Panc1 (cell line): ENCODE measurements around the gene DYRK1A. TPM values are rescaled to one million over a fixed set of nuclear protein-coding genes. Genes with fewer than 3 reads are reported as not detected.

Source experiments
- ATAC-seq: fragments of 200-7000 bp; cut with Tn5 transposase; 2 replicates; pipeline ENCODE4 v1.9.1; 2020; ENCODE audit warnings: mild to moderate bottlenecking, moderate library complexity
- BruUV-seq: library from RNA; stranded (reverse); fragments of 400-500 nt; replicated peaks from 2 replicates; lab custom pipeline; 2021; lab: Mats Ljungman, UMichigan
- CTCF ChIA-PET: fragments of 300-600 bp; sonication (Branson Sonifier 250); formaldehyde crosslinking; loops from one replicate; lab custom pipeline; 2022; ENCODE audit warnings: antibody characterized with exemption; lab: Charles Lee
- POLR2A ChIA-PET: fragments of 300-600 bp; sonication (Branson Sonifier 250); formaldehyde crosslinking; loops from one replicate; lab custom pipeline; 2022; ENCODE audit warnings: antibody characterized with exemption; lab: Charles Lee
- DNase-seq: peaks from one replicate; pipeline ENCODE4 v3.0.0-alpha.2; 2010; ENCODE audit warnings: low read depth, low spot score
- H3K27ac ChIP-seq: 2 replicates; pipeline ENCODE4 v1.5.1; 2011; ENCODE audit warnings: mild to moderate bottlenecking, low read length, inconsistent platforms
- H3K27me3 ChIP-seq: fragments of 200-500 bp; sonication (Bioruptor generic); 2 replicates; pipeline ENCODE4 v1.6.0; 2014; ENCODE audit warnings: low read length, inconsistent platforms; ENCODE audit not compliant: control insufficient read depth, insufficient read depth
- H3K36me3 ChIP-seq: fragments of 200-500 bp; sonication (Bioruptor generic); 2 replicates; pipeline ENCODE4 v1.5.1; 2014; ENCODE audit warnings: inconsistent platforms, mild to moderate bottlenecking, low read length, moderate library complexity; ENCODE audit not compliant: control insufficient read depth, insufficient read depth
- H3K4me1 ChIP-seq: 2 replicates; pipeline ENCODE4 v1.5.1; 2011; ENCODE audit warnings: inconsistent platforms, mild to moderate bottlenecking, low read length, moderate library complexity; ENCODE audit not compliant: control insufficient read depth, insufficient read depth
- H3K4me3 ChIP-seq, 2 experiments: 2 replicates each; pipeline ENCODE4 v1.5.1; 2011 to 2012; ENCODE audit warnings: low read depth in 2 of 2, low read length in 2 of 2, mild to moderate bottlenecking in 2 of 2, inconsistent platforms in 1 of 2, moderate library complexity in 1 of 2
- H3K9me3 ChIP-seq: fragments of 200-500 bp; sonication (Bioruptor generic); 2 replicates; pipeline ENCODE4 v1.5.1; 2014; ENCODE audit warnings: low read depth, mild to moderate bottlenecking, inconsistent platforms, low read length, moderate library complexity; ENCODE audit not compliant: control insufficient read depth, insufficient read depth
- CTCF ChIP-seq: fragments of 450-650 bp; IDR thresholded peaks from 2 replicates; pipeline ENCODE4 v1.5.1; 2017; ENCODE audit warnings: mild to moderate bottlenecking
- POLR2AphosphoS5 ChIP-seq: IDR thresholded peaks from 2 replicates; pipeline ENCODE4 v1.6.1; 2012; ENCODE audit warnings: mild to moderate bottlenecking, low read depth, low read length, moderate library complexity
- SIN3A ChIP-seq: IDR thresholded peaks from 2 replicates; pipeline ENCODE4 v1.6.1; 2012; ENCODE audit warnings: low read depth, mild to moderate bottlenecking, low read length, moderate library complexity, borderline replicate concordance; ENCODE audit not compliant: insufficient read depth
- TCF7L2 ChIP-seq: IDR thresholded peaks from 2 replicates; pipeline ENCODE4 v1.6.1; 2011; ENCODE audit warnings: mild to moderate bottlenecking, low read depth, low read length, inconsistent platforms
- in situ Hi-C: cut with HindIII; loops from 2 replicates; pipeline ENCODE4 v1.10.0; 2016; ENCODE audit warnings: low sequenced_read_pairs, low pct_unique_long_range_greater_than_20kb
- intact Hi-C: fragments of 100-400 bp; cut with micrococcal nuclease; formaldehyde crosslinking; loops from one replicate; pipeline ENCODE4 v1.10.0; 2022; ENCODE audit not compliant: unreplicated experiment
- total RNA-seq: library from RNA; stranded (reverse); gene quantifications from one replicate; pipeline ENCODE4 v1.2.1, GENCODE V29; 2021; ENCODE audit not compliant: unreplicated experiment
- TF ChIP-seq, protein P1 (sequence below), 2 experiments: IDR thresholded peaks; 2 replicates each; pipeline ENCODE4 v1.6.1; 2011 to 2012; ENCODE audit warnings: low read depth in 2 of 2, control low read depth in 1 of 2, low read length in 1 of 2, mild to moderate bottlenecking in 1 of 2, moderate library complexity in 1 of 2; ENCODE audit not compliant: insufficient read depth in 1 of 2

DYRK1A gene
- total RNA-seq, 1 experiment from 2014 or later, result 36.1 TPM

- Histone ChIP-seq H3K4me3 (no peak overlapping the region), H3K36me3 (no peaks in the 10 kb centered on the region), H3K9me3 (no peaks in the 10 kb centered on the region), H3K27ac (no peak overlapping the region; the same call in 1 of the 2 replicates), H3K27me3 (no peaks in the 10 kb centered on the region), H3K4me1 (peaks cover 22% of the 10 kb centered on the region)
- CTCF ChIA-PET, result no interaction called here
- ATAC-seq, result no peak
- intact Hi-C loops (no loop called here), in situ Hi-C loops (no loop called here)
- DNase-seq, result no peak
- POLR2A ChIA-PET, result interaction anchor here (0.6 kb wide), 1 partner anchor 12 kb away, joined by 3 read pairs; no protein-coding TSS in a partner anchor
- no TSS peak for BruUV-seq
- TF ChIP-seq POLR2AphosphoS5, result no peak
- TF ChIP-seq TCF7L2, result no peak
- TF ChIP-seq, protein P1, sequence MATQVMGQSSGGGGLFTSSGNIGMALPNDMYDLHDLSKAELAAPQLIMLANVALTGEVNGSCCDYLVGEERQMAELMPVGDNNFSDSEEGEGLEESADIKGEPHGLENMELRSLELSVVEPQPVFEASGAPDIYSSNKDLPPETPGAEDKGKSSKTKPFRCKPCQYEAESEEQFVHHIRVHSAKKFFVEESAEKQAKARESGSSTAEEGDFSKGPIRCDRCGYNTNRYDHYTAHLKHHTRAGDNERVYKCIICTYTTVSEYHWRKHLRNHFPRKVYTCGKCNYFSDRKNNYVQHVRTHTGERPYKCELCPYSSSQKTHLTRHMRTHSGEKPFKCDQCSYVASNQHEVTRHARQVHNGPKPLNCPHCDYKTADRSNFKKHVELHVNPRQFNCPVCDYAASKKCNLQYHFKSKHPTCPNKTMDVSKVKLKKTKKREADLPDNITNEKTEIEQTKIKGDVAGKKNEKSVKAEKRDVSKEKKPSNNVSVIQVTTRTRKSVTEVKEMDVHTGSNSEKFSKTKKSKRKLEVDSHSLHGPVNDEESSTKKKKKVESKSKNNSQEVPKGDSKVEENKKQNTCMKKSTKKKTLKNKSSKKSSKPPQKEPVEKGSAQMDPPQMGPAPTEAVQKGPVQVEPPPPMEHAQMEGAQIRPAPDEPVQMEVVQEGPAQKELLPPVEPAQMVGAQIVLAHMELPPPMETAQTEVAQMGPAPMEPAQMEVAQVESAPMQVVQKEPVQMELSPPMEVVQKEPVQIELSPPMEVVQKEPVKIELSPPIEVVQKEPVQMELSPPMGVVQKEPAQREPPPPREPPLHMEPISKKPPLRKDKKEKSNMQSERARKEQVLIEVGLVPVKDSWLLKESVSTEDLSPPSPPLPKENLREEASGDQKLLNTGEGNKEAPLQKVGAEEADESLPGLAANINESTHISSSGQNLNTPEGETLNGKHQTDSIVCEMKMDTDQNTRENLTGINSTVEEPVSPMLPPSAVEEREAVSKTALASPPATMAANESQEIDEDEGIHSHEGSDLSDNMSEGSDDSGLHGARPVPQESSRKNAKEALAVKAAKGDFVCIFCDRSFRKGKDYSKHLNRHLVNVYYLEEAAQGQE (IDR thresholded peaks at IDR 0.05; ENCODE audit: insufficient read depth in 1 of 2, low read depth in 2 of 2, low read length in 1 of 2), result no peak
- no peak for TF ChIP-seq SIN3A
- no peak for TF ChIP-seq CTCF
These were observed 189.2 kb downstream of the DYRK1A start for GRCh38 chr21:37555672-37556261.

DNA sequence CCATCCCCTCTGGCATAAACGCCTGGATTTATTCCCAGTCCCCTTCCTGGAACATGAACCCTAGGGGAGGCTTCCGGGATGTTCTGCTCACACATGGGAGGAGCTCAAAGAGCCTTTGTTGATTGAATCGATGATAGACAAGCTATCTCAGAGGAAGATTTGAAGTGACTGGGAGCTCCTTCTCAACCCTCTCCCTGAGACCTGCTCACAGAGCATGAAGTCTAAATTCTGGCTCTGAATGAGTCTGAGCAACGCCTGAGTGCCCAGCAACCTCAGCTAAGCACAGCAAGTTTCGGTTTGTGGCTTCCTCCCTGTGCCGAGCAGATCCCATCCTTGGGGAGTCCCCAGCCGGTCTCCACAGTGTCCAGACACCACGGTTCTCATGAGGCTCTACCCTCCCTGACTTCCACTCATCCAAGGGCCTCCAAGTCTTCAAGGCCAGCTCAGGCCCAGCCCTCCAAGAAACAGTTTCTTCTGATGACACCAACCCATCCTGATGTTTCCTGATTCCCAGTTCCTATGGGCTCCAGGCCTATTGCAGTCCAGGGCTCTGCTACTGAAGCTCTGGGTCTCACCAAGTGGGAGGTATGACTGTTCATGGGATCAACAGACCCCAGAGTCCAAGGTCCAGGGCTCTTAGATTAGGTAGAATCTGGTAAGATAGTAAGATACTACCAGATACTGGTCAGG lies 190.8 kb downstream of the DYRK1A start:
- Histone ChIP-seq H3K4me1 (peaks cover 5% of the 10 kb centered on the region), H3K27me3 (no peaks in the 10 kb centered on the region), H3K36me3 (no peaks in the 10 kb centered on the region), H3K27ac (no peak overlapping the region), H3K4me3 (no peak overlapping the region), H3K9me3 (no peaks in the 10 kb centered on the region)
- ChIA-PET CTCF (interaction anchor here (0.8 kb wide), 1 partner anchor 143 kb away, joined by 11 read pairs; no protein-coding TSS in a partner anchor), POLR2A (no interaction called here)
- DNase-seq (no peak), ATAC-seq (no peak)
- in situ Hi-C loops, result no loop called here
- BruUV-seq, result no TSS peak
- intact Hi-C loops, result no loop called here
- TF ChIP-seq POLR2AphosphoS5 (no peak), CTCF (no peak), TCF7L2 (no peak), SIN3A (no peak)
- TF ChIP-seq, protein P1 (IDR thresholded peaks at IDR 0.05; ENCODE audit: insufficient read depth in 1 of 2, low read depth in 2 of 2, low read length in 1 of 2), result no peak
